WTC11 (cell line): ENCODE data around the gene BRSK2.

ENCODE experiments used
- FOXJ3 ChIP-seq: sonication (generic); formaldehyde crosslinking; IDR thresholded peaks from 2 replicates; pipeline ENCODE4 v1.9.0; 2021; ENCODE audit warnings: missing genetic modification reagents, mild to moderate bottlenecking, borderline replicate concordance
- SP1 ChIP-seq: sonication (generic); formaldehyde crosslinking; conservative IDR thresholded peaks from 2 replicates; pipeline ENCODE4 v1.8.1; 2022; ENCODE audit warnings: missing genetic modification reagents
- TF ChIP-seq, protein P1 (sequence below): fragments of 200-600 bp; IDR thresholded peaks from 2 replicates; pipeline ENCODE4 v1.8.0; 2022; ENCODE audit warnings: antibody characterized with exemption
- TF ChIP-seq, protein P2 (sequence below): sonication (generic); formaldehyde crosslinking; IDR thresholded peaks from 2 replicates; pipeline ENCODE4 v1.8.0; 2022; ENCODE audit warnings: mild to moderate bottlenecking, missing genetic modification reagents
- TF ChIP-seq, protein P3 (sequence below): sonication (generic); formaldehyde crosslinking; IDR thresholded peaks from 2 replicates; pipeline ENCODE4 v1.8.1; 2023; ENCODE audit warnings: mild to moderate bottlenecking, missing genetic modification reagents

DNA sequence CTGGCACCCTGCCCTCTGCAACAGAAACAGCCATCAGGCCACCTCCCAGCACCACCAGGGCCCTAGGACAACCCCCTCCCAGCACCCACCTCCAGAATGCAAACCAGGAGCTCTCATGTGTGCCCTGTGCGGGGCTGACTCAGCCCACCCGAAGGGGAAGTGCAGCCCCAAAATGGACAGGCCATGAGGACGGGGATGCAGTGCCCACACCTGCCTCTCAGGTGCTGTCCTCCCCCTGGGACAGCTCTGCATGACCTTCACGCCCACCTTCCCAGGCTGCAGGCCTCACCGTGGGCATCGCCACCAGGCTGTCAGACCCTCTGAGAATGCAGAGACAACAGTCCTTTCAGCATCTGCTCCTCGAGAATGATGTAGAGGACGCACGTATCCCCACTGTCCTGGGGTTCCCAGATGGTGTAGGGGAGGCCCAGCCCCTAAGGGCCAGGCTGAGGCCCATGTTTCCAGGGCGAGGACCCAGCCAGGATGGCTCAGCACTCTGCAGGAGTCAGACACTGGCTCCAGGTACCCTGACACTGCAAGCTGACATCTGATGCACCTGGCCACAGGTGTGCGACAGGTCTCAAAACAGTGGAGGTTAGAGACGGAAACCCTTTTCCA, 83.4 kb downstream of the BRSK2 start:
- TF ChIP-seq, protein P1, sequence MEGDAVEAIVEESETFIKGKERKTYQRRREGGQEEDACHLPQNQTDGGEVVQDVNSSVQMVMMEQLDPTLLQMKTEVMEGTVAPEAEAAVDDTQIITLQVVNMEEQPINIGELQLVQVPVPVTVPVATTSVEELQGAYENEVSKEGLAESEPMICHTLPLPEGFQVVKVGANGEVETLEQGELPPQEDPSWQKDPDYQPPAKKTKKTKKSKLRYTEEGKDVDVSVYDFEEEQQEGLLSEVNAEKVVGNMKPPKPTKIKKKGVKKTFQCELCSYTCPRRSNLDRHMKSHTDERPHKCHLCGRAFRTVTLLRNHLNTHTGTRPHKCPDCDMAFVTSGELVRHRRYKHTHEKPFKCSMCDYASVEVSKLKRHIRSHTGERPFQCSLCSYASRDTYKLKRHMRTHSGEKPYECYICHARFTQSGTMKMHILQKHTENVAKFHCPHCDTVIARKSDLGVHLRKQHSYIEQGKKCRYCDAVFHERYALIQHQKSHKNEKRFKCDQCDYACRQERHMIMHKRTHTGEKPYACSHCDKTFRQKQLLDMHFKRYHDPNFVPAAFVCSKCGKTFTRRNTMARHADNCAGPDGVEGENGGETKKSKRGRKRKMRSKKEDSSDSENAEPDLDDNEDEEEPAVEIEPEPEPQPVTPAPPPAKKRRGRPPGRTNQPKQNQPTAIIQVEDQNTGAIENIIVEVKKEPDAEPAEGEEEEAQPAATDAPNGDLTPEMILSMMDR: no peak
- TF ChIP-seq, protein P2, sequence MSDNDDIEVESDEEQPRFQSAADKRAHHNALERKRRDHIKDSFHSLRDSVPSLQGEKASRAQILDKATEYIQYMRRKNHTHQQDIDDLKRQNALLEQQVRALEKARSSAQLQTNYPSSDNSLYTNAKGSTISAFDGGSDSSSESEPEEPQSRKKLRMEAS (CRISPR knock-in tag): no peak
- TF ChIP-seq, protein P3, sequence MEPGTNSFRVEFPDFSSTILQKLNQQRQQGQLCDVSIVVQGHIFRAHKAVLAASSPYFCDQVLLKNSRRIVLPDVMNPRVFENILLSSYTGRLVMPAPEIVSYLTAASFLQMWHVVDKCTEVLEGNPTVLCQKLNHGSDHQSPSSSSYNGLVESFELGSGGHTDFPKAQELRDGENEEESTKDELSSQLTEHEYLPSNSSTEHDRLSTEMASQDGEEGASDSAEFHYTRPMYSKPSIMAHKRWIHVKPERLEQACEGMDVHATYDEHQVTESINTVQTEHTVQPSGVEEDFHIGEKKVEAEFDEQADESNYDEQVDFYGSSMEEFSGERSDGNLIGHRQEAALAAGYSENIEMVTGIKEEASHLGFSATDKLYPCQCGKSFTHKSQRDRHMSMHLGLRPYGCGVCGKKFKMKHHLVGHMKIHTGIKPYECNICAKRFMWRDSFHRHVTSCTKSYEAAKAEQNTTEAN: no peak
- no peak for TF ChIP-seq SP1 (CRISPR knock-in tag)
- TF ChIP-seq FOXJ3 (CRISPR knock-in tag): no peak
